Common myeloid progenitor, CD34-positive (primary cell): Measurements from ENCODE around the gene LATS2.

Source experiments
- CTCF ChIA-PET: fragments of 350-600 bp; sonication (Branson Sonifier 250); formaldehyde crosslinking; loops from one replicate; lab custom pipeline; 2021; ENCODE audit warnings: antibody characterized with exemption; lab: Charles Lee
- POLR2A ChIA-PET: fragments of 350-600 bp; sonication (Branson Sonifier 250); formaldehyde crosslinking; loops from one replicate; lab custom pipeline; 2021; ENCODE audit warnings: antibody characterized with exemption; lab: Charles Lee
- DNase-seq, 3 donors: peaks; one replicate each; pipeline versions ENCODE4 v3.0.0 to v3.0.0-alpha.2; 2013
- H3K27ac ChIP-seq, 2 experiments: 1 replicate in 1 of 2; 2 replicates in 1 of 2; pipeline ENCODE4 v1.7.0; 2013; ENCODE audit warnings: inconsistent platforms in 2 of 2, low read length in 2 of 2, mild to moderate bottlenecking in 2 of 2, low read depth in 1 of 2, moderate library complexity in 1 of 2; ENCODE audit not compliant: severe bottlenecking in 2 of 2, insufficient read depth in 1 of 2, poor library complexity in 1 of 2
- H3K27me3 ChIP-seq, 5 experiments: replicated peaks in 2 of 5; 1 replicate in 3 of 5; 2 replicates in 2 of 5; pipeline versions ENCODE4 v1.6.1 to v1.7.0; 2013; ENCODE audit warnings: low read length in 4 of 5, mild to moderate bottlenecking in 2 of 5, moderate library complexity in 2 of 5, inconsistent platforms in 1 of 5; ENCODE audit not compliant: insufficient read depth in 5 of 5, control insufficient read depth in 4 of 5
- H3K36me3 ChIP-seq, 4 experiments: 1 replicate in 2 of 4; 2 replicates in 2 of 4; pipeline versions ENCODE4 v1.6.1 to v1.7.0; 2013; ENCODE audit warnings: low read length in 3 of 4, control low read depth in 1 of 4, mild to moderate bottlenecking in 1 of 4; ENCODE audit not compliant: control insufficient read depth in 4 of 4, insufficient read depth in 4 of 4
- H3K4me1 ChIP-seq, 4 experiments: 1 replicate in 3 of 4; 2 replicates in 1 of 4; pipeline versions ENCODE4 v1.6.1 to v1.7.1; 2013; ENCODE audit warnings: low read length in 3 of 4, mild to moderate bottlenecking in 3 of 4, control low read depth in 1 of 4, inconsistent platforms in 1 of 4, moderate library complexity in 1 of 4; ENCODE audit not compliant: control insufficient read depth in 4 of 4, insufficient read depth in 4 of 4; ENCODE audit errors: control extremely low read depth in 1 of 4
- H3K4me3 ChIP-seq, 7 experiments: 1 replicate in 4 of 7; 2 replicates in 3 of 7; pipeline versions ENCODE4 v1.5.1 to v1.7.0; 2013; ENCODE audit warnings: mild to moderate bottlenecking in 7 of 7, low read length in 6 of 7, moderate library complexity in 6 of 7, inconsistent platforms in 2 of 7, low read depth in 2 of 7, control low read depth in 1 of 7; ENCODE audit not compliant: insufficient read depth in 4 of 7, control insufficient read depth in 1 of 7; ENCODE audit errors: extremely low read depth in 1 of 7
- H3K9me3 ChIP-seq, 5 experiments: 1 replicate in 4 of 5; 2 replicates in 1 of 5; pipeline versions ENCODE4 v1.6.1 to v1.7.1; 2013; ENCODE audit warnings: low read length in 4 of 5, mild to moderate bottlenecking in 2 of 5, inconsistent platforms in 1 of 5, low read depth in 1 of 5, moderate library complexity in 1 of 5; ENCODE audit not compliant: control insufficient read depth in 4 of 5, insufficient read depth in 2 of 5; ENCODE audit errors: control extremely low read depth in 1 of 5
- WGBS: methylation state at CpG from one replicate; pipeline ENCODE4 v1.1.5; 2013; ENCODE audit not compliant: insufficient coverage; 5-methylcytosine and 5-hydroxymethylcytosine counted together

The LATS2 gene

DNA sequence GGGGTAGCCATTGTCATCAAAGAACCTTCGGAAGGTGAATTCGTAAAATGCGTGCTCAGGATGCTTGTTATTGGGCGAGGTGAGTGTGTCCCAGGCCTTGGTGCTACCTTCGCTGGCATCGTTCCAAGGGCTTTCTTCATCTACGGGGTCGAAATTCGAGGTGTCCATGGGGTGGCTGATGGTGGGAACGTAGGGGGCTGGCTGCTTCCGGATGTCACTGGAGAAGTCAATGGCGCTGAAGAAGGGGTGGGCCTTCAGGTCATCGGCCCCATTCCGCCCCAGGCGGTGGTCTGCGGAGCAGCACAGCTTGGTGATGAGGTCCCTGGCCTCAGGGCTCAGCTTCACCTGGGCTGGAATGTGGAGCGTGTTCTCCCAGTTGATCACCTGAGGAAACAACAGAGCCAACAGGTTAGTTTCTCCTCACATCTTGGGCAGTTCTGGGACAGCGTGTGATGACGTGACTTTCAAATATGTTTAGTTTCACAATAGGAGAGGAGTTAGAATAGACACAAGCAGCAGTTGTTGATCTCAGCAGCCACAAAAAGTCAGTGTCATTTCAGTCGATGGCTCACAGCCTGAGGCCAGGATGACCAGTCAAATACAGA, 86.3 kb downstream of the LATS2 start:
- ChIA-PET POLR2A (no interaction called here), CTCF (interaction anchor here (1.6 kb wide), 1 partner anchor 20 kb away, joined by 5 read pairs; no protein-coding TSS in a partner anchor)
- Histone ChIP-seq H3K9me3 (no peaks in the 10 kb centered on the region), H3K27me3 (no peaks in the 10 kb centered on the region), H3K4me1 (no peaks in the 10 kb centered on the region), H3K27ac (no peak overlapping the region), H3K4me3 (no peak overlapping the region), H3K36me3 (peaks cover 17 to 66% (median 45%) of the 10 kb centered on the region in 4 experiments)
- no peak for DNase-seq
- 98% methylated on average over 18 of the region's 20 CpGs for WGBS

DNA sequence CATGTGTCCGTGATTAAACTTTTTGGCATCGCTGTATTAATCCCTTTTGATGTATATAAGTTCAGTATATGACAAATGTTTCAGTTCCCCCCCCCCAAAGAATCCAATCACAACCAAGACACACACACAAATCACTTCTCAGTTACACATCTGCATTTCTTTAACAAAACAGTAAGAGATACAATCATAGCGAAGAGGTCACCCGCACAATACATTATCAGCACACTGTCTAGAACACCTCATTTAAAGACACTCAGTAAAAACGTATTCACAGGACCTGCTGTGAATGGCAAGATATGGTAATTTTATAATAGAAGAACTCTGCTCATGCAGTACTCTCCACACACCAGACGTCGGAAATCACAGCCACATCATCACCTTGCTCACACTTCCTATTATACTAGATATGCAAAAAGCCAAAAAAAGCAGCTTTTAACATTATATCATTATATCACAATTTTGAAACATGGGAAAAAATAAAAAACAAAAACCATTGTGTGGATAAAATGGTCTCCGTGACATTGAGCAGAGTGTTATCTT, 87.4 kb downstream of the LATS2 start:
- ChIA-PET POLR2A (interaction anchor here (0.6 kb wide), 1 partner anchor 312 kb away, joined by 4 read pairs; no protein-coding TSS in a partner anchor), CTCF (no interaction called here)
- Histone ChIP-seq H3K27me3 (no peaks in the 10 kb centered on the region), H3K27ac (no peak overlapping the region), H3K9me3 (no peaks in the 10 kb centered on the region), H3K4me3 (no peak overlapping the region), H3K36me3 (peaks cover 17 to 57% (median 36%) of the 10 kb centered on the region in 4 experiments), H3K4me1 (no peaks in the 10 kb centered on the region)
- WGBS: no CpG with 5 or more reads among the region's 8 CpGs
- DNase-seq: no peak

- no peaks in the 10 kb centered on the region for H3K9me3 ChIP-seq
- no peak overlapping the region for H3K27ac ChIP-seq
- H3K36me3 ChIP-seq: peaks cover 17 to 49% (median 34%) of the 10 kb centered on the region in 4 experiments
- 100% methylated on average over 1 of the region's 2 CpGs for WGBS
- no peaks in the 10 kb centered on the region for H3K4me1 ChIP-seq
- DNase-seq: no peak
- H3K4me3 ChIP-seq: no peak overlapping the region
- POLR2A ChIA-PET: no interaction called here
- CTCF ChIA-PET: interaction anchor here (1.0 to 1.2 kb wide), 2 partner anchors 29 to 38 kb away, joined by 3 read pairs; no protein-coding TSS in a partner anchor
- no peaks in the 10 kb centered on the region for H3K27me3 ChIP-seq
Measured at GRCh38 chr13:20972731-20973130, 88.7 kb downstream of the LATS2 start.

DNA sequence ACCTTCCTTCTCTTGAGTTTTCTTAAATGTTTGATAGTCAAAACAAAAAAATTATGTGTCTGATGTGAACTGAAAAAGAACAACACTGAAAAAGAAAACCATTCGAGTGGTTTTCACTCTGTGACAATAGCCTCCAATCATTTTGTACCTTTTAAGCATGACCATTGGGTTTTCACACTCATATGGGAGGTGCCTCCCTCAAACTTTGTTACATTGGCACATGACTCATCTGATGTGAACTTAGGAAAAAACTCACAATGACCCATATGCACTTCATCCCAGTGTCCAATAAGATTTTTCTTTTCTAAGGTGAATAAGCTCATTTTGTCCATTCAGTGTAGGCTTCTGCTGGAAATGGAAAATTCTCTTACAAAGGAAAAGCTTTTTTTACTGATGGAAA, 92.2 kb downstream of the LATS2 start:
- no peaks in the 10 kb centered on the region for H3K27me3 ChIP-seq
- ChIA-PET CTCF (no interaction called here), POLR2A (no interaction called here)
- H3K4me1 ChIP-seq: no peaks in the 10 kb centered on the region
- H3K4me3 ChIP-seq: no peak overlapping the region
- H3K9me3 ChIP-seq: no peaks in the 10 kb centered on the region
- H3K27ac ChIP-seq: no peak overlapping the region
- no CpG with 5 or more reads among the region's 1 CpG for WGBS
- DNase-seq: peak in 1 of 3 donors; percentile 26
- peaks cover 0 to 22% (median 13%) of the 10 kb centered on the region in 4 experiments for H3K36me3 ChIP-seq

DNA sequence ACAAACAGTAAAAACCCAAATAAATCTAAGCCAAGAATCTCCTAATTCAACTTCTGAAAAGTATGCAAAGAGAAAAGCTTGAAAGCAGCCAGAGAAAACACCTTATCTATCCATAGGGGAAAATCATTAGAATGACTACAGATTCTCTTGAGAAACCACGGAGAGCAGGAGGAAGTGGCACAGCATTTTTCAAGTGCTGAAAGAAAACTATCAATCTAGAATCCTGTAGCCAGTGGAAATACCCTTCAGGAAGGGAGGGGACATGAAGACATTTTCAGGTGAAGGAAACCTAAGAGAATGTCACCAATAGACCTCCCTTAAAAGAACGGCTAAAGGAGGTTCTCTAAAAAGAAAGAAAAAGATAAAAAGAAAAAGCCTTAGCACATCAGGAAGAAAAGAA, 92.6 kb downstream of the LATS2 start:
- Histone ChIP-seq H3K4me1 (no peaks in the 10 kb centered on the region), H3K27ac (no peak overlapping the region), H3K27me3 (no peaks in the 10 kb centered on the region), H3K4me3 (no peak overlapping the region), H3K36me3 (peaks cover 0 to 18% (median 9%) of the 10 kb centered on the region in 4 experiments), H3K9me3 (no peaks in the 10 kb centered on the region)
- ChIA-PET CTCF (no interaction called here), POLR2A (no interaction called here)
- WGBS: 0% methylated on average over 1 of the region's 2 CpGs
- peak in 2 of 3 donors; percentile 31 to 42 for DNase-seq

GRCh38 chr13:20967340-20967739, 94.0 kb downstream of the LATS2 start:
- DNase-seq: no peak
- ChIA-PET POLR2A (no interaction called here), CTCF (no interaction called here)
- H3K27me3 ChIP-seq: no peaks in the 10 kb centered on the region
- whole genome bisulfite sequencing: 60% methylated on average over 1 of the region's 5 CpGs
- H3K9me3 ChIP-seq: no peaks in the 10 kb centered on the region
- no peak overlapping the region for H3K4me3 ChIP-seq
- H3K4me1 ChIP-seq: no peaks in the 10 kb centered on the region
- H3K27ac ChIP-seq: no peak overlapping the region
- peaks cover 0 to 3% (median 2%) of the 10 kb centered on the region in 4 experiments for H3K36me3 ChIP-seq

DNA sequence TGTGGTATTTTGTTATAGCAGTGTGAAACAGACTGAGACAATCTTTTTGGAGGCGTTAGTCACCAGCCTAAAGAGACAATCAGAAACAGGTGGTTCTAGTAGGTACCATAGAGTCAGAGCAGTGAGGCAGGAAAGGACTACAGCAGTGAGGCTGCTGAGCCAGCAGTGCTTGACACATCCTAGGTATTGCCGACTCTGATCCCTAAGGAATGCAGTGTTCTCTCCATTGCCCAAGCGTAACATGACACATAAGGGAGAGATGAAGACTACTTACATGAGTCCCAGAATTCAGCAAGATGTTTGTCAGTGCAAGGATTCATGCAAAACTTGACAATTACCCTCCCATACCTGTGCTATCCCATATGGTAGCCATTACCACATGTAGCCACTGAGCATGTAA, 96.5 kb downstream of the LATS2 start:
- Histone ChIP-seq H3K27me3 (no peaks in the 10 kb centered on the region), H3K4me1 (peaks cover 0 to 6% (median 3%) of the 10 kb centered on the region in 4 experiments), H3K4me3 (no peak overlapping the region), H3K27ac (no peak overlapping the region), H3K36me3 (no peaks in the 10 kb centered on the region), H3K9me3 (no peaks in the 10 kb centered on the region)
- 93% methylated on average over 3 of the region's 3 CpGs for WGBS
- CTCF ChIA-PET: no interaction called here
- POLR2A ChIA-PET: no interaction called here
- no peak for DNase-seq
